Natural killer cell treated with Interleukin-12 subunit alpha and Interleukin-12 subunit beta and Interleukin-15 and Interleukin-18, amount 100 ng/mL, for 72 hours (primary cell): ENCODE results near the gene CLDN18. TPM values are rescaled to one million over a fixed set of nuclear protein-coding genes. Genes with fewer than 3 reads are reported as not detected.
A peak's percentile ranks its signal among the peaks of the same experiment; 100 is the strongest.

Source experiments
- ATAC-seq, 2 donors: fragments of 150-1000 bp; cut with Tn5 transposase in 1 of 2; sonication (Bioruptor Pico), chemical (Tn5 transposase) in 1 of 2; 2 replicates each; pipeline ENCODE4 v1.10.0; 2021
- DNase-seq: peaks from one replicate; pipeline ENCODE4 v3.0.0; 2022; ENCODE audit warnings: low spot score
- H3K27ac Mint-ChIP-seq, 2 donors: 1 replicate in 1 of 2; 2 replicates in 1 of 2; pipeline ENCODE4 v1.8.0; 2022; ENCODE audit warnings: mixed read lengths in 2 of 2, mild to moderate bottlenecking in 1 of 2, moderate library complexity in 1 of 2
- H3K27me3 Mint-ChIP-seq, 2 donors: 1 replicate in 1 of 2; 2 replicates in 1 of 2; pipeline ENCODE4 v1.8.0; 2022; ENCODE audit warnings: mixed read lengths in 2 of 2
- H3K36me3 Mint-ChIP-seq: one replicate; pipeline ENCODE4 v1.8.0; 2022; ENCODE audit warnings: mixed read lengths
- H3K4me1 Mint-ChIP-seq, 2 donors: 1 replicate in 1 of 2; 2 replicates in 1 of 2; pipeline ENCODE4 v1.8.0; 2022; ENCODE audit warnings: low read depth in 2 of 2, mixed read lengths in 2 of 2, mild to moderate bottlenecking in 1 of 2
- H3K4me3 Mint-ChIP-seq: one replicate; pipeline ENCODE4 v1.8.0; 2022; ENCODE audit warnings: mixed read lengths
- H3K9me3 Mint-ChIP-seq: 2 replicates; pipeline ENCODE4 v1.8.0; 2022; ENCODE audit warnings: mixed read lengths
- total RNA-seq, 2 donors: library from RNA; stranded (reverse); gene quantifications; one replicate each; pipeline ENCODE4 v1.2.3, GENCODE V29; 2022

The CLDN18 gene
- total RNA-seq, 2 donors from 2014 or later = not detected

DNA sequence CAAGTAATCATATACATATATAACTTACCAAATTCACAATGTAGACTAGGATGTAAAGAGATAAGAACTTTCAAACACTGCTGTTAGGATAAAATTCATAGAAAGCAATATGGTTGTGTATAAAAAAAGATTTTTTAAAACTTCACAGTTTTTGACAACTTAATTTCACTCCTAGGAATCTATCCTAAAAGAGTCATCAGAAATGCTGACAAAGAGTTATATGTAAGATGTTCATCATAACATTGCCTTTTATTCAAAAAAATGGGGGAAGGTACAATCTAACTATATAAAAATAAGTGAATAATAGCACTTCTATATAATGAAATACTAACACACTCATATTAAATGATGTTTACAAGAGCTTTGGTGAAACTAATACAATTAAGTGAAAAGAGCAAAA, 4.3 kb upstream of the CLDN18 start:
- Mint-ChIP-seq H3K27ac (no peak overlapping the region), H3K4me1 (no peaks in the 10 kb centered on the region), H3K4me3 (no peak overlapping the region), H3K27me3 (no peaks in the 10 kb centered on the region), H3K9me3 (no peaks in the 10 kb centered on the region), H3K36me3 (no peaks in the 10 kb centered on the region)
- DNase-seq = no peak
- ATAC-seq = no peak

DNA sequence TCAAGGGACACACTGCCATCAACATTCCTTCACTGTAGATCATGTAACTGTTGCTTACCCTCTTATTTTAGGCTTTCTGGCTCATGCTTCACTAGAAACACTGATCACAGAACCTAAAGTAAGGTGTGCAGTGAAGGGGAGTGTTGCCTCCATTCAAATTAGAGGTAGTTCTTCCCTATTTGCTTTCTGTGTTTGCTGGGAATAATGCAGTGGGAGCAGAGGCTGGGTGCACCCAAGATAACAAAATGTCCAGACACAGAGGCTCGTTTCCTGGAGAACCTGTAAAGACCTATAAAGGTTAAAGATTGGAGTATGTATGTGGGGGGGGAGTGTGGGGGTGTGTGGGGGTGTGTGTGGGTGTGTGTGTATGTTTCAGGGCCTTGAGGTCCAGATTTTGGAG, 2.1 kb upstream of the CLDN18 start:
- Mint-ChIP-seq H3K9me3 (no peaks in the 10 kb centered on the region), H3K4me3 (no peak overlapping the region), H3K36me3 (no peaks in the 10 kb centered on the region), H3K27me3 (peaks cover 0 to 7% of the 10 kb centered on the region in 2 donors), H3K4me1 (no peaks in the 10 kb centered on the region), H3K27ac (no peak overlapping the region)
- no peak for ATAC-seq
- DNase-seq = no peak

DNA sequence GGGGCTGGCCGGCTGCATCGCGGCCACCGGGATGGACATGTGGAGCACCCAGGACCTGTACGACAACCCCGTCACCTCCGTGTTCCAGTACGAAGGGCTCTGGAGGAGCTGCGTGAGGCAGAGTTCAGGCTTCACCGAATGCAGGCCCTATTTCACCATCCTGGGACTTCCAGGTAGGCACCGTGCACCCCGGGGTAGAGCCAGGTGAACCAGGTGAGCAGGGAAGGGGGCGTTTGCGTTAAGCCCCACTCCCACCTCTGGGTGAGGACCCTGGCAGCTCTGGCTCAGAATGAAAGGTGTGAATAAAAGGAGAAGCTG, 267 bp downstream of the CLDN18 start:
- Mint-ChIP-seq H3K4me1 (no peaks in the 10 kb centered on the region), H3K27me3 (peaks cover 5 to 7% of the 10 kb centered on the region in 2 donors), H3K27ac (no peak overlapping the region), H3K9me3 (peaks cover 2% of the 10 kb centered on the region), H3K36me3 (no peaks in the 10 kb centered on the region), H3K4me3 (no peak overlapping the region)
- ATAC-seq (peak in 1 of 2 donors; percentile 28), DNase-seq (no peak)

DNA sequence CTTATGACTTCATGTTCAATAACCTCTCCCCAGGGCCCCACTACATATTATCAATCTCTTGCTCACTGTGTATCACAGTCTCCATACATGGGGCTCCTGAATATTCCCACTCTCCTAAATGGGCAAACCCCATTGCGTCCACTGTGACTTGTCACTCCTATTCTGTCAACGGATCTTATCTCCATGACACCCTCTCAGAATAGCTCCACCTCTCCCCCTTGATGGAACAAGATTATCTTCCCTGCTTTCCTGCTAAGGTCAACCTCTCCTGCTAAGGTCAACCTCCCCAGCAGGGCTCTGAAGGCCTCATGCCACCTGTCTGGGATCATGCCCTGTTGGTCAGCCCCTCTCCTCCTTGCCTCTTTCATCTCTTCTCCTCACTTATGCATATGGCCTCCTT, 1.8 kb downstream of the CLDN18 start:
- peaks cover 5 to 7% of the 10 kb centered on the region in 2 donors for H3K27me3 Mint-ChIP-seq
- no peak overlapping the region for H3K4me3 Mint-ChIP-seq
- no peaks in the 10 kb centered on the region for H3K4me1 Mint-ChIP-seq
- H3K9me3 Mint-ChIP-seq = peaks cover 2% of the 10 kb centered on the region
- no peak for DNase-seq
- H3K36me3 Mint-ChIP-seq = no peaks in the 10 kb centered on the region
- H3K27ac Mint-ChIP-seq = no peak overlapping the region
- ATAC-seq = no peak

DNA sequence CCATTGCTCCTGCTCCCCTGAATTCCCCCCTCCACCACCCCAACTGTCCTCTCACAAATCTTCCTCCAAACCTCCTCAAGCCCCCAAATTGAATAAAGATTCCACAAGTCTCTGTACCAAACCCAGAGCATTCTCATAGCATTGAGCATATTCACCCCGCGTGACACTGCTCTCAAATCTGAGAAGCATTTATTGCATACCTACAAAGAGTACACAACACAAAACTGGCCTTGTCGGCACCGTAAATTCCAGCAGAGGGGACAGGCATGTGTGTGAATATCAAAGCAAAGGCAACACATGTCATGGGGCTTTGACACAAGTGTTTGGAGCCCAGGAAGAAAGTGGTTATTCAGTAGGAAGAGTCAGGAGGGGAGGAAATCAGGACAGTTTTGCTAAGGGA, 2.6 kb downstream of the CLDN18 start:
- no peak overlapping the region for H3K27ac Mint-ChIP-seq
- H3K4me1 Mint-ChIP-seq = no peaks in the 10 kb centered on the region
- peaks cover 5 to 7% of the 10 kb centered on the region in 2 donors for H3K27me3 Mint-ChIP-seq
- DNase-seq = no peak
- ATAC-seq = no peak
- no peaks in the 10 kb centered on the region for H3K36me3 Mint-ChIP-seq
- peaks cover 2% of the 10 kb centered on the region for H3K9me3 Mint-ChIP-seq
- H3K4me3 Mint-ChIP-seq = no peak overlapping the region

DNA sequence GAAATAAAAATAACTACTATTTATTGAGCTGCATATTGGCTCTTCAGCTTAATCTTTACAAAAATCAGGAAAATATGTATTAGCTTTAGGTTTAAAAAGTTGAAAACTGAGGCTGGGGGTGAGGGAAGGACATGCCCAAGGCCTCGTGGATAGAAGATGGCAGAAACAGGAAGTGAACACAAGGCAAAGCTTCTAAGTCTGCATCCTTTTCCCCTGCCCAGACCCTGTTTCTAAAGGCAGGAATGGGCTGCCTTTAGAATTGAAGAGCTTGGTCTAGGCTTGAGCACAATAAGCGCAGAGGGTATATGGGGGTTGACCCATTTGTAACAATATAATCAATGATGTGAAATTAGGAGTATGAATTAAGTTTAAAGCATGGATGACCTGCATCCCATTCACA, 6.1 kb downstream of the CLDN18 start:
- H3K4me1 Mint-ChIP-seq = no peaks in the 10 kb centered on the region
- H3K9me3 Mint-ChIP-seq = peaks cover 5% of the 10 kb centered on the region
- no peak overlapping the region for H3K4me3 Mint-ChIP-seq
- DNase-seq (no peak), ATAC-seq (no peak)
- no peaks in the 10 kb centered on the region for H3K36me3 Mint-ChIP-seq
- no peak overlapping the region for H3K27ac Mint-ChIP-seq
- peaks cover 5 to 7% of the 10 kb centered on the region in 2 donors for H3K27me3 Mint-ChIP-seq

DNA sequence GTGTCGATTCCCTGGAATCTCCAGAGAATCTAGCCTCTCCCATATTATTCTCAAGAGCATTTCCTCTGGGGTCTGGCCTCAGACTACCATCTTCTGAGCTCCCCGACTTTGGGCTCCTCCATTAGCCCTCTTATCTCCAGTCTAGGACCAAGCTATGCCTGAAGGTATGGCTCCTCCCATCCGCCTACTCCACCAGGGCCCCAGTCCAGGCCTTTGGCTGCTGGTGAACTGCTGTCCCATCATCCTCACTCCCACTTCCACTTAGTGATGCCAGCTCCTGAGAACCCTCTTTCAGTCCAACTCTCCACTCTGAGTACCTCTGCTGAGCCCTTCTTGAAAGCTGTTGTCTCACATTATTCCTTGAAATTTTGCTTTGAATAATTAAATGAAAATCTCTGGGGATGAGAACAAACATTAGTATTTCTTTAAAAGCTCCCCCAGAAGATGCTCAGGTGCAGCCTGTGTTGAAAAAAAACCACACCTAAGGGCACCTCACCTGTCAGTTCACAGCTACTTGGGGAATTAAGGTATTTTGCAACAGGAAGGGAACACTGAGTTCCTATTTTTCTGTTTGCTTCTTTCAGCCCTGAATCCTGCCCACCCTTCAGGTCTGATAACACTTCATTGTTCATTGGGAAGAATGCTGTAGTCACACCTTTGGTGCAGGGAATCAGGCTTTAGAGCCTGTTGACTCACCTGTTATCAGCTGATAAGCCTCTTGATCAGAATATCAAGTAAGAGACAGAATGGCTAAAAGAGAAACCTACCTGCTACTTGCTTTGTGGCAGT, 9.5 kb downstream of the CLDN18 start:
- DNase-seq = no peak
- Mint-ChIP-seq H3K4me1 (no peaks in the 10 kb centered on the region), H3K27ac (no peak overlapping the region), H3K4me3 (no peak overlapping the region), H3K27me3 (no peaks in the 10 kb centered on the region), H3K9me3 (peaks cover 3% of the 10 kb centered on the region), H3K36me3 (no peaks in the 10 kb centered on the region)
- no peak for ATAC-seq

DNA sequence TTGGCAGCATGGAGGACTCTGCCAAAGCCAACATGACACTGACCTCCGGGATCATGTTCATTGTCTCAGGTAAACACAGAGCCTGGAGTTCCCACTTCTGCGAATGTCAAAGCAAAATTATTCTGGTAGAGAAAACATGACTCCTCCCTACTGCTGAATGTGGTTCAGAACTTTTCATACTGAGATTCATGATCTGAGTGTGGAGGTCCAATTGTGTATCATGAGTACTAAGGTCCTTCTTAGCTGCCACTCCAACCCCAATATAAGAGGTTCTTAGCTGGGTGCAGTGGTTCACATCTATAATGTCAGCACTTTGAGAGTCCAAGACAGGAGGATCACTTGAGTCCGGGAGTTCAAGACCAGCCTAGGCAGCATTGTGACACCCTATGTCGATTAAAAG, 13.8 kb downstream of the CLDN18 start:
- Mint-ChIP-seq H3K36me3 (no peaks in the 10 kb centered on the region), H3K4me3 (no peak overlapping the region)
- no peak for ATAC-seq

DNA sequence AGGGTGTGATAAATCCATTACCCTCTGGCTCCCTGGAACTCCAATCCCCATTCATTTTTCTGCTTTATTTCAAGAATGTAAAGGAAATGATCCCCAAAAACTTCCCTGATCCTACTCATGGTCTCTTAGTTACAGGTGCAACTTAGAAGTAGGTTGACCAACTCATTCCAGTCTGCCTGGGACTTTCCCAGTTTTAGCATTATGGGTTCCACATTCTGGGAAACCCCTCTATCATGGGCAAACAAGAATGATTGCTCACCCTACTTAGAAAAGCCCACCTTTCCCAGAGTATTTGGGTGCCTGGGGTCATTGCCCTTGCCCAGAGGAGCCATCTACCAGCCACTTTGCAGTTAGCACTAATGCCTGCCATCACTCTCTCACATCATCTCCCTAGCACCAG, 15.6 kb downstream of the CLDN18 start:
- Mint-ChIP-seq H3K4me3 (no peak overlapping the region), H3K9me3 (no peaks in the 10 kb centered on the region), H3K27me3 (peaks cover 0 to 4% of the 10 kb centered on the region in 2 donors), H3K4me1 (no peaks in the 10 kb centered on the region), H3K27ac (no peak overlapping the region), H3K36me3 (no peaks in the 10 kb centered on the region)
- ATAC-seq (no peak), DNase-seq (no peak)

More for the DNA sequence above, 13.8 kb downstream of the CLDN18 start:
- peaks cover 1% of the 10 kb centered on the region for H3K9me3 Mint-ChIP-seq
- peaks cover 0 to 4% of the 10 kb centered on the region in 2 donors for H3K27me3 Mint-ChIP-seq
- no peaks in the 10 kb centered on the region for H3K4me1 Mint-ChIP-seq
- H3K27ac Mint-ChIP-seq = no peak overlapping the region
- DNase-seq = no peak

DNA sequence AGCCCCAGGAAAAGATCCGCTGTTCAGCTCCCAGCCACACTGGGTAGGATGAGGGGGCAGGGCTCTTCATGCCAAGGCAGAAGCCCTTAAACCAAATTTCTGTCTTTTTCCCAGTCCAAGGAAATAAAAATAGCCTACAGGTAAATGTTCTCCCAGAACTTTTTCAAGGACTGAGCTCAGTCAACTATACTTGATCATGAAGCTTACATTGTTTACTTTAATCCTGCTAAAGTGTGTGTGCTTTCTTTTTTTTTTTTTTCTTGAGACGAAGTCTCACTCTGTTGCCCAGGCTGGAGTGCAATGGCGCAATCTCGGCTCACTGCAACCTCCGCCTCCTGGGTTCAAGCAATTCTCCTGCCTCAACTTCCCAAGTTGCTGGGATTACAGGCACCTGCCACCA, 17.9 kb downstream of the CLDN18 start:
- ATAC-seq (no peak), DNase-seq (no peak)
- no peaks in the 10 kb centered on the region for H3K9me3 Mint-ChIP-seq
- no peaks in the 10 kb centered on the region for H3K36me3 Mint-ChIP-seq
- peaks cover 0 to 9% of the 10 kb centered on the region in 2 donors for H3K27me3 Mint-ChIP-seq
- no peaks in the 10 kb centered on the region for H3K4me1 Mint-ChIP-seq
- H3K27ac Mint-ChIP-seq = no peak overlapping the region
- no peak overlapping the region for H3K4me3 Mint-ChIP-seq

DNA sequence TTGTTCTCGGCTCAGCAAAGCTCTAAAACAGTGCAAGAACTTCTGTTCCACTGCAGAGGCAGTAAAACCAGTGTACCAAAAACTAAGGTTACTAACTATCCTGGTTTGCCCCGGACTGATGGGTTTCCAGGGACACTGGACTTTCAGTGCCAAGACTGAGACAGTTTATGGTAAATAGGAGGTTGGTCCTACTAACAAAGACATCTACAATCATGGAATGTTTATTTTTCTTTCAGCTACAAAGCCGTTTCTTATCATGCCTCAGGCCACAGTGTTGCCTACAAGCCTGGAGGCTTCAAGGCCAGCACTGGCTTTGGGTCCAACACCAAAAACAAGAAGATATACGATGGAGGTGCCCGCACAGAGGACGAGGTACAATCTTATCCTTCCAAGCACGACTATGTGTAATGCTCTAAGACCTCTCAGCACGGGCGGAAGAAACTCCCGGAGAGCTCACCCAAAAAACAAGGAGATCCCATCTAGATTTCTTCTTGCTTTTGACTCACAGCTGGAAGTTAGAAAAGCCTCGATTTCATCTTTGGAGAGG, 20.8 kb downstream of the CLDN18 start:
- Mint-ChIP-seq H3K4me3 (no peak overlapping the region), H3K4me1 (no peaks in the 10 kb centered on the region), H3K9me3 (no peaks in the 10 kb centered on the region), H3K27me3 (peaks cover 15% of the 10 kb centered on the region in 2 donors), H3K27ac (no peak overlapping the region), H3K36me3 (no peaks in the 10 kb centered on the region)
- DNase-seq (no peak), ATAC-seq (no peak)

DNA sequence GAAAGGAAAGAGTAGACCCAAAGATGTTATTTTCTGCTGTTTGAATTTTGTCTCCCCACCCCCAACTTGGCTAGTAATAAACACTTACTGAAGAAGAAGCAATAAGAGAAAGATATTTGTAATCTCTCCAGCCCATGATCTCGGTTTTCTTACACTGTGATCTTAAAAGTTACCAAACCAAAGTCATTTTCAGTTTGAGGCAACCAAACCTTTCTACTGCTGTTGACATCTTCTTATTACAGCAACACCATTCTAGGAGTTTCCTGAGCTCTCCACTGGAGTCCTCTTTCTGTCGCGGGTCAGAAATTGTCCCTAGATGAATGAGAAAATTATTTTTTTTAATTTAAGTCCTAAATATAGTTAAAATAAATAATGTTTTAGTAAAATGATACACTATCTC, 21.6 kb downstream of the CLDN18 start:
- DNase-seq = no peak
- peaks cover 11 to 15% of the 10 kb centered on the region in 2 donors for H3K27me3 Mint-ChIP-seq
- no peak overlapping the region for H3K4me3 Mint-ChIP-seq
- no peaks in the 10 kb centered on the region for H3K36me3 Mint-ChIP-seq
- no peak overlapping the region for H3K27ac Mint-ChIP-seq
- H3K4me1 Mint-ChIP-seq = no peaks in the 10 kb centered on the region
- ATAC-seq = no peak
- H3K9me3 Mint-ChIP-seq = no peaks in the 10 kb centered on the region

DNA sequence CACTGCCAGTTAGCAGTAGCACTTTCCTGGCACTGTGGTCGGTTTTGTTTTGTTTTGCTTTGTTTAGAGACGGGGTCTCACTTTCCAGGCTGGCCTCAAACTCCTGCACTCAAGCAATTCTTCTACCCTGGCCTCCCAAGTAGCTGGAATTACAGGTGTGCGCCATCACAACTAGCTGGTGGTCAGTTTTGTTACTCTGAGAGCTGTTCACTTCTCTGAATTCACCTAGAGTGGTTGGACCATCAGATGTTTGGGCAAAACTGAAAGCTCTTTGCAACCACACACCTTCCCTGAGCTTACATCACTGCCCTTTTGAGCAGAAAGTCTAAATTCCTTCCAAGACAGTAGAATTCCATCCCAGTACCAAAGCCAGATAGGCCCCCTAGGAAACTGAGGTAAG, 22.6 kb downstream of the CLDN18 start:
- no peak for DNase-seq
- Mint-ChIP-seq H3K27me3 (peaks cover 13 to 19% of the 10 kb centered on the region in 2 donors), H3K27ac (no peak overlapping the region), H3K9me3 (no peaks in the 10 kb centered on the region), H3K36me3 (no peaks in the 10 kb centered on the region), H3K4me3 (no peak overlapping the region), H3K4me1 (no peaks in the 10 kb centered on the region)
- ATAC-seq = no peak

DNA sequence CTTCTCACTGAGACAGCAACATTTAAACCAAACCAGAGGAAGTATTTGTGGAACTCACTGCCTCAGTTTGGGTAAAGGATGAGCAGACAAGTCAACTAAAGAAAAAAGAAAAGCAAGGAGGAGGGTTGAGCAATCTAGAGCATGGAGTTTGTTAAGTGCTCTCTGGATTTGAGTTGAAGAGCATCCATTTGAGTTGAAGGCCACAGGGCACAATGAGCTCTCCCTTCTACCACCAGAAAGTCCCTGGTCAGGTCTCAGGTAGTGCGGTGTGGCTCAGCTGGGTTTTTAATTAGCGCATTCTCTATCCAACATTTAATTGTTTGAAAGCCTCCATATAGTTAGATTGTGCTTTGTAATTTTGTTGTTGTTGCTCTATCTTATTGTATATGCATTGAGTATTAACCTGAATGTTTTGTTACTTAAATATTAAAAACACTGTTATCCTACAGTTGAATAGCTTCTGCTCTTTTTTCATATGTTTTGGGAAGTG, 23.3 kb downstream of the CLDN18 start:
- DNase-seq (no peak), ATAC-seq (no peak)
- Mint-ChIP-seq H3K27me3 (peaks cover 16 to 26% of the 10 kb centered on the region in 2 donors), H3K4me1 (no peaks in the 10 kb centered on the region), H3K27ac (no peak overlapping the region), H3K4me3 (no peak overlapping the region), H3K36me3 (no peaks in the 10 kb centered on the region), H3K9me3 (no peaks in the 10 kb centered on the region)
